Hepatocyte (in vitro differentiated cells): Measurements from ENCODE around the gene CNNM2. TPM values are rescaled to one million over a fixed set of nuclear protein-coding genes. Genes with fewer than 3 reads are reported as not detected.

Source experiments
- DNase-seq: peaks from one replicate; pipeline ENCODE4 v3.0.0-alpha.2; 2016; ENCODE audit warnings: low spot score
- H2AFZ ChIP-seq: fragments of 200-600 bp; sonication (generic); 2 replicates; pipeline ENCODE4 v1.6.0; 2016; ENCODE audit warnings: antibody characterized with exemption, mild to moderate bottlenecking
- H3K27ac ChIP-seq: fragments of 200-600 bp; sonication (generic); 2 replicates; pipeline ENCODE4 v1.5.1; 2016; ENCODE audit warnings: mild to moderate bottlenecking
- H3K27me3 ChIP-seq: fragments of 200-600 bp; sonication (generic); 2 replicates; pipeline ENCODE4 v1.6.1; 2016
- H3K36me3 ChIP-seq: fragments of 200-600 bp; sonication (generic); replicated peaks from 2 replicates; pipeline ENCODE4 v1.5.1; 2016; ENCODE audit warnings: low read depth; ENCODE audit not compliant: insufficient read depth
- H3K4me1 ChIP-seq: fragments of 200-600 bp; sonication (generic); 2 replicates; pipeline ENCODE4 v1.5.1; 2016; ENCODE audit warnings: mild to moderate bottlenecking, moderate library complexity; ENCODE audit not compliant: insufficient read depth
- H3K4me2 ChIP-seq: fragments of 200-600 bp; sonication (generic); 2 replicates; pipeline ENCODE4 v1.6.0; 2016
- H3K4me3 ChIP-seq: fragments of 200-600 bp; sonication (generic); 2 replicates; pipeline ENCODE4 v1.5.1; 2016; ENCODE audit warnings: mild to moderate bottlenecking
- H3K79me2 ChIP-seq: fragments of 200-600 bp; sonication (generic); 2 replicates; pipeline ENCODE4 v1.6.0; 2017; ENCODE audit warnings: mild to moderate bottlenecking
- H3K9me2 ChIP-seq: fragments of 200-600 bp; sonication (generic); replicated peaks from 2 replicates; pipeline ENCODE4 v1.6.0; 2017; ENCODE audit warnings: mild to moderate bottlenecking; ENCODE audit not compliant: insufficient read depth
- H3K9me3 ChIP-seq: fragments of 200-600 bp; sonication (generic); 2 replicates; pipeline ENCODE4 v1.5.1; 2016; ENCODE audit warnings: low read depth, mild to moderate bottlenecking
- H4K20me1 ChIP-seq: fragments of 200-600 bp; sonication (generic); 2 replicates; pipeline ENCODE4 v1.6.0; 2016; ENCODE audit warnings: mild to moderate bottlenecking; ENCODE audit not compliant: insufficient read depth, poor library complexity, severe bottlenecking
- EZH2 ChIP-seq: fragments of 200-600 bp; sonication (generic); IDR thresholded peaks from 2 replicates; pipeline ENCODE4 v1.6.1; 2016; ENCODE audit warnings: antibody characterized with exemption, mild to moderate bottlenecking, borderline replicate concordance
- EZH2phosphoT487 ChIP-seq: fragments of 200-600 bp; sonication (generic); IDR thresholded peaks from one replicate; pipeline ENCODE4 v1.6.1; 2018; ENCODE audit warnings: antibody characterized with exemption, mild to moderate bottlenecking, low read depth, moderate library complexity; ENCODE audit not compliant: unreplicated experiment, severe bottlenecking
- WGBS: methylation state at CpG from one replicate; pipeline ENCODE4 v1.1.6; 2016; ENCODE audit warnings: low lambda C conversion rate; ENCODE audit errors: missing lambda C conversion rate; 5-methylcytosine and 5-hydroxymethylcytosine counted together
- polyA plus RNA-seq: library from polyadenylated mRNA; unstranded; fragments of >200 nt; fragmentation: Nextera tagmentation; extraction: Ambion mirVana; gene quantifications from 2 replicates; pipeline ENCODE4 v1.2.1, GENCODE V29; 2016
- total RNA-seq: library from RNA; depleted of rRNA; stranded (reverse); fragments of >200 nt; gene quantifications from 2 replicates; pipeline ENCODE4 v1.2.3, GENCODE V29; 2014
- TF ChIP-seq, protein P1 (sequence below): fragments of 200-600 bp; sonication (generic); IDR thresholded peaks from 2 replicates; pipeline ENCODE4 v1.5.1; 2016; ENCODE audit warnings: antibody characterized with exemption, mild to moderate bottlenecking; ENCODE audit not compliant: poor library complexity

Gene CNNM2
- total and polyA plus RNA-seq, 2 experiments from 2014 or later: 6.8 to 9.8 TPM

DNA sequence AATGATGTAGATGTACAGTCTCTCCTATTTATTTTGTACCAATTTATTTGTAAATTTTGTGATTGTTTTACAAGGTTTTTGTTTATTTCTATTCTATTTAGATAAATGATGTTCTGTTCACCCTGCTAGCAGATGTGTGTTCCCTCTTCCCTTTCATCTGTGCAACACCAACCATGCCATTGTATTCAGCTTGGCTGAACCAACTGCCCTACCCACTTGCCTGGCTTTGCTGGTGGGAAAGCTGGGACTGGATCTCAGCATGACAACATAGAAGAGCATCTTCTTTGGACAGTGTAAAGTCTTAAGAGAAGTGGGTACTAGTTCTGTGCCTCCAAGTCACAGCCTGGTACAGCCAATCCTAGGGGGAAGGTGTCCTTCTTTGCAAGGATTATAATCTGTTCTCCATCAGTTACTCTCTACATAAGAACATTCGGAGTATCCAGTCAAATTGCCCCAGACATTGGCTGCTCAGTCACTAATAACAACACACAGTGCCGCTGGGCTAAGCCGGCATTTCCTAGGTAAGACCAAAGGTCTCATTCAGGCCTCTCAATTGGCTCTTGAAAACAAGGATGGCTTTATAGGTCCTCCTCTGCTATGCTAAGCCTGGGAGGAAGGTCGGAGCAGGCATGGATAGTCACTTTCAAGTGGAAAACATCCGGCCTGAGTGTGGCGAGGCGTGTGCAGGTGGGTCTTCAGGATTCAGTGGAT is 165.3 kb downstream of the CNNM2 start:
- H3K4me2 ChIP-seq: no peak overlapping the region
- DNase-seq: no peak
- TF ChIP-seq EZH2 (no peak), EZH2phosphoT487 (no peak)
- TF ChIP-seq, protein P1, sequence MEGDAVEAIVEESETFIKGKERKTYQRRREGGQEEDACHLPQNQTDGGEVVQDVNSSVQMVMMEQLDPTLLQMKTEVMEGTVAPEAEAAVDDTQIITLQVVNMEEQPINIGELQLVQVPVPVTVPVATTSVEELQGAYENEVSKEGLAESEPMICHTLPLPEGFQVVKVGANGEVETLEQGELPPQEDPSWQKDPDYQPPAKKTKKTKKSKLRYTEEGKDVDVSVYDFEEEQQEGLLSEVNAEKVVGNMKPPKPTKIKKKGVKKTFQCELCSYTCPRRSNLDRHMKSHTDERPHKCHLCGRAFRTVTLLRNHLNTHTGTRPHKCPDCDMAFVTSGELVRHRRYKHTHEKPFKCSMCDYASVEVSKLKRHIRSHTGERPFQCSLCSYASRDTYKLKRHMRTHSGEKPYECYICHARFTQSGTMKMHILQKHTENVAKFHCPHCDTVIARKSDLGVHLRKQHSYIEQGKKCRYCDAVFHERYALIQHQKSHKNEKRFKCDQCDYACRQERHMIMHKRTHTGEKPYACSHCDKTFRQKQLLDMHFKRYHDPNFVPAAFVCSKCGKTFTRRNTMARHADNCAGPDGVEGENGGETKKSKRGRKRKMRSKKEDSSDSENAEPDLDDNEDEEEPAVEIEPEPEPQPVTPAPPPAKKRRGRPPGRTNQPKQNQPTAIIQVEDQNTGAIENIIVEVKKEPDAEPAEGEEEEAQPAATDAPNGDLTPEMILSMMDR: no peak
- no peaks in the 10 kb centered on the region for H3K79me2 ChIP-seq
- no peak overlapping the region for H3K27ac ChIP-seq
- no peak overlapping the region for H3K4me3 ChIP-seq
- no peaks in the 10 kb centered on the region for H3K36me3 ChIP-seq
- no peaks in the 10 kb centered on the region for H3K9me3 ChIP-seq
- 92% methylated on average over 7 of the region's 7 CpGs for WGBS
- H3K27me3 ChIP-seq: no peaks in the 10 kb centered on the region
- no peaks in the 10 kb centered on the region for H4K20me1 ChIP-seq
- no peak overlapping the region for H2AFZ ChIP-seq
- no peaks in the 10 kb centered on the region for H3K4me1 ChIP-seq
- no peaks in the 10 kb centered on the region for H3K9me2 ChIP-seq

GRCh38 chr10:103083977-103084320 is 165.9 kb downstream of the CNNM2 start:
- Histone ChIP-seq H3K4me2 (no peak overlapping the region), H3K36me3 (no peaks in the 10 kb centered on the region), H4K20me1 (no peaks in the 10 kb centered on the region), H3K9me2 (no peaks in the 10 kb centered on the region), H2AFZ (no peak overlapping the region), H3K4me1 (no peaks in the 10 kb centered on the region), H3K27me3 (no peaks in the 10 kb centered on the region), H3K9me3 (no peaks in the 10 kb centered on the region), H3K79me2 (no peaks in the 10 kb centered on the region), H3K4me3 (no peak overlapping the region), H3K27ac (no peak overlapping the region)
- no peak for TF ChIP-seq EZH2phosphoT487
- WGBS: 96% methylated on average over 5 of the region's 5 CpGs
- DNase-seq: no peak

- no peak overlapping the region for H2AFZ ChIP-seq
- H3K27ac ChIP-seq: no peak overlapping the region
- no peaks in the 10 kb centered on the region for H3K9me3 ChIP-seq
- no peak for DNase-seq
- no peak overlapping the region for H3K4me2 ChIP-seq
- no peaks in the 10 kb centered on the region for H3K4me1 ChIP-seq
- H3K4me3 ChIP-seq: no peak overlapping the region
- H3K9me2 ChIP-seq: no peaks in the 10 kb centered on the region
- TF ChIP-seq EZH2 (no peak), EZH2phosphoT487 (no peak)
- TF ChIP-seq, protein P1: no peak
- 88% methylated on average over 2 of the region's 2 CpGs for WGBS
- H3K79me2 ChIP-seq: no peaks in the 10 kb centered on the region
- H3K36me3 ChIP-seq: no peaks in the 10 kb centered on the region
- no peaks in the 10 kb centered on the region for H3K27me3 ChIP-seq
- no peaks in the 10 kb centered on the region for H4K20me1 ChIP-seq
Observed at GRCh38 chr10:103086261-103086660, 168.2 kb downstream of the CNNM2 start.

GRCh38 chr10:103086799-103087198 is 168.7 kb downstream of the CNNM2 start:
- Histone ChIP-seq H3K79me2 (no peaks in the 10 kb centered on the region), H3K4me2 (no peak overlapping the region), H3K9me3 (no peaks in the 10 kb centered on the region), H3K36me3 (no peaks in the 10 kb centered on the region), H4K20me1 (no peaks in the 10 kb centered on the region), H3K4me3 (no peak overlapping the region), H3K27ac (no peak overlapping the region), H3K9me2 (no peaks in the 10 kb centered on the region), H2AFZ (no peak overlapping the region), H3K4me1 (no peaks in the 10 kb centered on the region), H3K27me3 (no peaks in the 10 kb centered on the region)
- TF ChIP-seq EZH2 (no peak), EZH2phosphoT487 (no peak)
- TF ChIP-seq, protein P1: no peak
- DNase-seq: no peak
- WGBS: 95% methylated on average over 2 of the region's 2 CpGs
